Measurements from ENCODE around the gene PBX4.

The PBX4 gene

GRCh38 chr19:19558636-19559035, 59.9 kb downstream of the PBX4 start:
- FAIRE-seq (no peak), DNase-seq (ENCODE audit: insufficient read length, low spot score) (no peak)
- no peak for TF ChIP-seq POLR2A (IDR thresholded peaks at IDR 0.05; ENCODE audit: low read depth, low read length)

GRCh38 chr19:19558055-19558454, 60.4 kb downstream of the PBX4 start:
- TF ChIP-seq POLR2A (IDR thresholded peaks at IDR 0.05; ENCODE audit: low read depth, low read length), result no peak
- FAIRE-seq, result no peak
- no peak for DNase-seq (ENCODE audit: insufficient read length, low spot score)

GRCh38 chr19:19554074-19555023, 64.1 kb downstream of the PBX4 start:
- FAIRE-seq (no peak), DNase-seq (ENCODE audit: insufficient read length, low spot score) (no peak)
- TF ChIP-seq POLR2A (IDR thresholded peaks at IDR 0.05; ENCODE audit: low read depth, low read length), result no peak

GRCh38 chr19:19553670-19554069, 64.8 kb downstream of the PBX4 start:
- no peak for TF ChIP-seq POLR2A (IDR thresholded peaks at IDR 0.05; ENCODE audit: low read depth, low read length)
- DNase-seq (ENCODE audit: insufficient read length, low spot score) (no peak), FAIRE-seq (no peak)

GRCh38 chr19:19552798-19553197, 65.7 kb downstream of the PBX4 start:
- TF ChIP-seq POLR2A (IDR thresholded peaks at IDR 0.05; ENCODE audit: low read depth, low read length), result no peak
- peak; percentile 81 for DNase-seq (ENCODE audit: insufficient read length, low spot score)
- no peak for FAIRE-seq

- no peak for TF ChIP-seq POLR2A (IDR thresholded peaks at IDR 0.05; ENCODE audit: low read depth, low read length)
- FAIRE-seq (no peak), DNase-seq (ENCODE audit: insufficient read length, low spot score) (no peak)
Observed at GRCh38 chr19:19551853-19552192, 66.7 kb downstream of the PBX4 start.

GRCh38 chr19:19550972-19551852, 67.3 kb downstream of the PBX4 start:
- TF ChIP-seq POLR2A (IDR thresholded peaks at IDR 0.05; ENCODE audit: low read depth, low read length), result no peak
- FAIRE-seq (no peak), DNase-seq (ENCODE audit: insufficient read length, low spot score) (no peak)

- FAIRE-seq (no peak), DNase-seq (ENCODE audit: insufficient read length, low spot score) (no peak)
- no peak for TF ChIP-seq POLR2A (IDR thresholded peaks at IDR 0.05; ENCODE audit: low read depth, low read length)
Observed at GRCh38 chr19:19550485-19550929, 68.0 kb downstream of the PBX4 start.

- DNase-seq (ENCODE audit: insufficient read length, low spot score) (no peak), FAIRE-seq (no peak)
- TF ChIP-seq POLR2A (IDR thresholded peaks at IDR 0.05; ENCODE audit: low read depth, low read length), result no peak
Observed at GRCh38 chr19:19549804-19550464, 68.6 kb downstream of the PBX4 start.

GRCh38 chr19:19548915-19549759, 69.3 kb downstream of the PBX4 start:
- FAIRE-seq (no peak), DNase-seq (ENCODE audit: insufficient read length, low spot score) (no peak)
- no peak for TF ChIP-seq POLR2A (IDR thresholded peaks at IDR 0.05; ENCODE audit: low read depth, low read length)

GRCh38 chr19:19547674-19548336, 70.7 kb downstream of the PBX4 start:
- FAIRE-seq (no peak), DNase-seq (ENCODE audit: insufficient read length, low spot score) (no peak)
- TF ChIP-seq POLR2A (IDR thresholded peaks at IDR 0.05; ENCODE audit: low read depth, low read length), result no peak

- FAIRE-seq (no peak), DNase-seq (ENCODE audit: insufficient read length, low spot score) (no peak)
- TF ChIP-seq POLR2A (IDR thresholded peaks at IDR 0.05; ENCODE audit: low read depth, low read length), result no peak
Observed at GRCh38 chr19:19546751-19547162, 71.7 kb downstream of the PBX4 start.

GRCh38 chr19:19545707-19546106, 72.8 kb downstream of the PBX4 start:
- DNase-seq (ENCODE audit: insufficient read length, low spot score) (no peak), FAIRE-seq (no peak)
- TF ChIP-seq POLR2A (IDR thresholded peaks at IDR 0.05; ENCODE audit: low read depth, low read length), result no peak

Measured in H54 (cell line).